Measurements from ENCODE around the gene KANK2.
A peak's percentile ranks its signal among the peaks of the same experiment; 100 is the strongest.

- TF ChIP-seq CTCF (IDR thresholded peaks at IDR 0.05) (peak; percentile 72 to 80 (median 78)), POLR2A (IDR thresholded peaks at IDR 0.05) (no peak)
Observed at GRCh38 chr19:11125994-11126685, 71.2 kb downstream of the KANK2 start.
